Amniotic stem cell (primary cell): ENCODE data around the gene TMEM168.
"Not testable (repeated sequence)": the region's sequence is repeated elsewhere in the genome, so short reads cannot be mapped to it uniquely, and the experiment has no call there.

Experiments used
- DNase-seq: peaks from one replicate; lab custom pipeline; 2025; lab: John Stamatoyannopoulos, UW

Gene TMEM168, protein sequence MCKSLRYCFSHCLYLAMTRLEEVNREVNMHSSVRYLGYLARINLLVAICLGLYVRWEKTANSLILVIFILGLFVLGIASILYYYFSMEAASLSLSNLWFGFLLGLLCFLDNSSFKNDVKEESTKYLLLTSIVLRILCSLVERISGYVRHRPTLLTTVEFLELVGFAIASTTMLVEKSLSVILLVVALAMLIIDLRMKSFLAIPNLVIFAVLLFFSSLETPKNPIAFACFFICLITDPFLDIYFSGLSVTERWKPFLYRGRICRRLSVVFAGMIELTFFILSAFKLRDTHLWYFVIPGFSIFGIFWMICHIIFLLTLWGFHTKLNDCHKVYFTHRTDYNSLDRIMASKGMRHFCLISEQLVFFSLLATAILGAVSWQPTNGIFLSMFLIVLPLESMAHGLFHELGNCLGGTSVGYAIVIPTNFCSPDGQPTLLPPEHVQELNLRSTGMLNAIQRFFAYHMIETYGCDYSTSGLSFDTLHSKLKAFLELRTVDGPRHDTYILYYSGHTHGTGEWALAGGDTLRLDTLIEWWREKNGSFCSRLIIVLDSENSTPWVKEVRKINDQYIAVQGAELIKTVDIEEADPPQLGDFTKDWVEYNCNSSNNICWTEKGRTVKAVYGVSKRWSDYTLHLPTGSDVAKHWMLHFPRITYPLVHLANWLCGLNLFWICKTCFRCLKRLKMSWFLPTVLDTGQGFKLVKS

DNA sequence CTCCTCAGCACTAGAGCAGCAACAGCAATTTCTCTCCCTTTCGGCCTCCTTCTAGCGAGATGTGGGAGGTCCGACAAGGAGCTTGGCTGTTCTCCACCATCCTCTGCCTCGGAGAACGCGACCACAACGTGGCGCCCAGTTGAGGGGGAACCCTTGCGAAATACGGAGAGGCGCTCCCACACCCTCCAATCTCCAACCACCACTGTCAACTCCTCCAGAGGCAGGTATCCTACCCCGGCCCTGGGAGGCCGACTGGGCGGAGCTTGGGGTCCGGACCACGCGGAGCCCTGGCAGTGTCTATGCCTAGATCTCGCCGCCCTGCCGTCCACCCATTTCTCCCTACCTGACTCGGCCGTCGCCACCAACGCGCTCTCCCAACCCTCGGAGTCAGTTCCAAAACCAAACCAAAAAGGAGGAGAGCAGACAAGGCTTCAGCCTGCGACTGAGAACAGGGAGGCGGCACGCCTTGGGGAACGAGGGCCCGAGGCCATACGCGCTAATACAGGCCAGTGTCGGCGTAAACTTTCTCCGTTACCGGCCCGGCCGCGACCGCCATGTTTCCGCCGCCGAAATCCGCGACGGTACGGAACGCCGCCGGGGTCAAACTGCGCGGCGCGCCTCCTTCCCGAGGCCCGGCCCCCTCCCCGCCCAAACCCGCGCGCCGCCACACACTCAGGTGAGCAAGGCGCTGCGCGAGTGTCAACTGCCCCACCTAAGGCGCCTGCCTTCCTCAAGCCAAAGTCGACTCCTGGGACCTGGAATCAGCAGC lies at the start of gene TMEM168:
TMEM168 (minus strand) TSS at position 577 of the 769 bp plus-strand sequence. CDS start 5,568 bp downstream, outside the sequence.
- peak; percentile 10 for DNase-seq

DNA sequence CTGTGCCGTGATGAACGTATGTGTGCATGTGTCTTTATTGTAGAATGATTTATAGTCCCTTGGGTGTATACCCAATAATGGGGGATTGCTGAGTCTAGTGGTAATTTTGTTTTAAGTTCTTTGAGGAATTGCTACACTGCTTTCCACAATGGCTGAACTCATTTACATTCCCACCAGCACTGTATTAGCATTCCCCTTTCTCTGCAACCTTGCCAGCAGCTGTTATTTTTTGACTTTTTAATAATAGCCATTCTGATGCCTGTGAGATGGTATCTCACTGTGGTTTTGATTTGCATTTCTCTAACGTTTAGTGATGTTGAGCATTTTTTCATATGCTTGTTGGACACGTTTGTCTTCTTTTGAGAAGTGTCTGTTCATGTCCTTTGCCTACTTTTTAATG lies 45.7 kb upstream of the TMEM168 start:
- DNase-seq, result not testable (repeated sequence)

DNA sequence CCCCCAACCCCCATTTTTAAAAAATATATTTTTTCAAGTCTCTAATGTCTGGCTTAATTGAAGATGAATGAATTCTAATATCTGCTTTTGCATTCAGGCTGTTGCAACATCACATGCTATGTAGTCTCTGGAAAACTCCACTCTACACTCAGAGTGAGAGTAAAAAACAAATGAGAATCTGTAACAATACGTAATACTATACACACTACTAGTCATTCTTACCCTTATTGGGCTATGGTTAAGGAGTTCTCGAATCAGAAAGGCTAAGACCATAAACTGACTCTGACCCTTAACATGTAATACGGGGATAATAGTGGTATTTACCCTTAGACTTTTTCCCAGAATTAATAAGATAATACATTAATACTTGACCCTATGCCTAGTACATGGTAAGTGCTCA lies 42.9 kb upstream of the TMEM168 start:
- DNase-seq, result no peak

GRCh38 chr7:112830769-112831168 lies 40.6 kb upstream of the TMEM168 start:
- DNase-seq, result no peak

DNA sequence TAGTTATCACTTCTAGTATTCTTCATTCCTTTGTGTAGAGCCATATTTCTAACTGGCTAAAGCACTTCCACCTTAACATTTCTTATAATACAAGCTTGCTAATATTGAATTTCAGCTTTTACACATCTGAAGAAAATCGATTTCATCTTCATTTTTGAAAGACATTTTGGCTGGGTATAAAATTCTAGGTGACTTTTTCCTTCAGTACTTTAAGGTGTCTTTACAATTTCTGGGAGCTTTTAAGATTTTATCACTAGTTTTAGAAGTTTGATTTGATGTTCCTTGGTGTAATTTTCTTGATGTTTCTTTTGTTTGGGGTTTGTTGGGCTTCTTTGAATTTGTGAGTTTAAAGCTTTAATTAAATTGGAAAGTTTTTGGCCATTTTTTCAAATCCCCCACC lies 38.5 kb upstream of the TMEM168 start:
- DNase-seq, result no peak

DNA sequence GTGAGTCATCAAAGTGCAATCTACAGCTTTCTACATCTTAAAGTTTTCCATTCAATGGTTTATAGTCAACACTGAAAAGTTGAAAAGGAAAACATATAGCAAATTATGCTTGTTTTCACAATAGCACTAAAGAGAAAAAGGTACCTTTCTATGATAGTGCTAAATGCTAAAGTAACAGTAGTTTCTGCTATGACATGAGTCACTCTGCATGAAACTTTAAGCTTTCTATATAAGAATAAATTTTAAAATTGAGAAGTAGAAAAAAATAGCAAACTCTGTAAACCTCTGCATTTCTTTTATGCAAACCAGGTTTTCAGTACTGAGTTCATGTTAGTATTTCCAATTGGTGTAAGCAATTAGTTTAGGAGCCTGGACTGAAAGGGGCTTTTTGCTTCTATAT lies 31.2 kb upstream of the TMEM168 start:
- DNase-seq, result no peak

DNA sequence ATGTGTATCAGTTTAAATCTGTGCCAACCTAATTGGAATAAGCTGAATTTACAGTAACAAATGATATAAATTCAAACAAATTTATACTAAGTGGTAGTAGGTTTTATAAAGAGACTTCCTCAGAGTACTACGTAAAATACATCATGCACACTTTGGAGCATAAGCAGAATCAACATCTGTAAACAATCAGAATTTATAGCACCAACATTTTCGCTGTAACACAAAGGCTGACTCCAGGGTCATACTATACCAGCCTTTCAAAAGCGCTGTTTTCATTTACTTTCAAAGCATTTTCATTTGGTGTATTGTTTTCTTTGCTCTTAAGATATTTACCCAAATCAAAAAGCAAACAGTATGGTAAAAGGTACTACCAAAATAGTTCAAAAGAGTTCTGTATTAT lies 29.3 kb upstream of the TMEM168 start:
- DNase-seq, result no peak

DNA sequence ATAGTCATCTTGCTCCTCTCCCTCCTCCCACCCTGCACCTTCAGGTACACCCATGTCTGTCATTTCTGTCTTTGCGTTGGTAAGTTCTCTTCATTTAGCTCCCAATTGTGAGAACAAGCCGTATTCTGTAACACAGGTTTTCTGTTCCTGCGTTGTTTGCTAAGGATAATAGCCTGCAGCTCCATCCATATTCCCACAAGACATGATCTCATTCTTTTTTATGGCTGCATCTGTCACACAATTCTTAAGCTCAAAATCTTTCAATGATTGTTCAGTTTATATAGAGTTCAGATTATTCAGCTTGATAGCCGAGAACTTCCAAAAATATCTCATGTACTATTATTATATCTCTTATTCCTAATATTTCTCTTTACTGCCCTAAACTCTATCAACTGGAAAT lies 16.0 kb upstream of the TMEM168 start:
- DNase-seq, result no peak

GRCh38 chr7:112802406-112802805 lies 12.2 kb upstream of the TMEM168 start:
- no peak for DNase-seq

DNA sequence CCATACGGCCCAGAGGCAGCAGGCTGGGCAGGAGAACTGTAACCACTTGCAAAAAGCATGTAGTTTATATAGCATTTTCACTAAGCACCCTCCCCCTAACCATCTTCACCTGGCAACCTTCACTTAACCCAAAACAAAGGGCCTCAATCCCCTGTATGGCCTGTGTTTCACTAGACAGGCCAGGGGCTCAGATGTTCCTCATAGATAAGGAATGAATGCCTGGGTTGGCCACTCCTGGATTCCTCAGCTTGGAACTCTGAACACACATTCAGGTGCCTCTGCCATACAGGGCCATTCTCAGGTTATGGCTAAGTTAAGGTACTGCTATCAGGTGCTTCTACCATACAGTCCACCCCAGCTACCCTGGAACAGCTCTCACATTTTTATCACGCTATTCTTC lies 10.3 kb upstream of the TMEM168 start:
- DNase-seq, result no peak

- no peak for DNase-seq
These were observed 9.4 kb upstream of the TMEM168 start for GRCh38 chr7:112799448-112800120.

- no peak for DNase-seq
These were observed 8.3 kb upstream of the TMEM168 start for GRCh38 chr7:112798274-112799159.

GRCh38 chr7:112796552-112796951 lies 6.4 kb upstream of the TMEM168 start:
- not testable (repeated sequence) for DNase-seq

- DNase-seq, result no peak
These were observed 2.2 kb upstream of the TMEM168 start for GRCh38 chr7:112792441-112792840.

- DNase-seq, result no peak
These were observed 1.4 kb upstream of the TMEM168 start for GRCh38 chr7:112791465-112792168.

GRCh38 chr7:112790586-112791003 lies 402 bp upstream of the TMEM168 start:
- DNase-seq, result no peak

- DNase-seq, result no peak
These were observed 758 bp downstream of the TMEM168 start for GRCh38 chr7:112789453-112789816.

DNA sequence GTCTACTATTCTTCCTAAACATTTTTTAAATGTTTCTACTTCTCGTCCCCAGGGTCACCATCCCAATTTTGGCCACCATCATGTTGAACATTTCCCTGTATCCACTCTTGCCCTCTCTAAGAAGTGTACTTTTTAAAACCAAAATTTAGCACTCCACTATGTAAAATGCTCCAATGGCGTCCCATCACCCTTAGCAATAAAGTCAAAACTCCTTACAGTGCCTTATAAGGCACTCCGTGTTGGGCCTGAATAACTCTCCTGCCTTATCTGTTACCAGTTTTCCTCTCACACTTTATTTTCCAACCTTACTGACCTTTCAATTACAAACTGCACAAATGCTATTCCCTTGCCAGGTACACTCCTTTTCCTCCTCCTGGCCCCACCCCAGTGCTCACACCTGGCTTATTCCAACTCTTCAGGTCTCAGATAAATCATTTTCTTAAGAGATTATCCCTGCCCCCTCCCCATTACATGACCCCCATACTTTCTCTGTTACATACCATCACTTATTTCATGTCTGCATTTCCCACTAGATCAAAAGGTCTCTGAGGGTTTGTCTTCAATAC lies 1.3 kb downstream of the TMEM168 start:
- no peak for DNase-seq

DNA sequence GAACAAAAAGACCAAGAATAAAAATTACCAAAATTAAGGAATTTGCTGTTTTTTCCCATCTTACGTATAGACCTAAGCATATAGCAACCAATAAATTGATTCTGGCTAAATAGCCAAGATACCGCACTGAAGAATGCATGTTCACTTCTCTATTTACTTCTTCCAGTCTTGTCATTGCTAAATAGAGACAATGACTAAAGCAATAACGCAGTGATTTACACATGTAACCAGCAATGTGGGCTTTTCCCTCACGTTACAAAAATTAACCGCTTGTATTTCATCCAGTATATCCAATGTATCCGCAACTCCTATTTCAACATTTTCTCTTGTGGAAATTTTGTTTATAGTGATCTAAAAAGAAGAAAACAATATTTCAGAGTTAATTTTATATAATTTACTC lies 5.6 kb downstream of the TMEM168 start:
- no peak for DNase-seq

DNA sequence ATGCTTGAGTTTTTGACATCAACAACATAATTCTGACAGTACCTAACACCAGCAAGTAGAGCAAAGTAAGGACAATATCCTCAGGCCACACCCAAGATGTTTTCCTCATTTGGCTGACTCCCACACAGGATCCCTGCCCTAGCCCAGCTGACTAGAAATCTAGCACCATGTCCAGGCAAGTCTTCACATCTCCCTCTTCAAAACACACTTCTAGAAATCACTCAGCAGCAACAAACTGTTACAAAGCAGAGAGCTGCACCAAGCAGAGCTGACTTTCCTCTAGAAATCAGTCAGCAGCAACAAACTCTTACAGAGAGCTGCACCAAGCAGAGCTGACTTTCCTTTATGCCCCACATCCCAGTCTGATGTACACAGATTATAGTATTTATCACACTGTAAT lies 7.7 kb downstream of the TMEM168 start:
- DNase-seq, result no peak
